ENCODE results near the gene TMTC4.
"Not testable (repeated sequence)": the region's sequence is repeated elsewhere in the genome, so short reads cannot be mapped to it uniquely, and the experiment has no call there.

TMTC4 gene

DNA sequence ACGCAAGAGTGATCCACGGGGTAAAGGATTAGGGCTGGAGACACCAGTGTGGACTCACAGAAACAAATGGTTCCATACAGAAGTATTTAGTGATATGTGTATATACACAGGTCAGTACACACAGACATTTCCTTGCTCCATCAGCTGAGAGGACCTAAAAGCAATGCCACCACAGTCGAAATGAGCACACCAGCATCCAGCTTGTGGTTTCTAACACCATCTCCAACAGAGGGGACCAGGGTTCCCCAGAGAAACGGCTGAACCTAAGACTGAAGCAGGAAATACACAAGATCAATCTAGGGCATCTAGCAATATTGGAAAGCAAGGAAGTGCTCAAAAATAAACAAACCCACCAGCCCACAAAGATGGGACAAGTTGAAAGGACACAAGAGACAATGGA, 93.6 kb downstream of the TMTC4 start:
- H3K4me1 ChIP-seq (ENCODE audit: control insufficient read depth in 1 of 2, insufficient read depth in 1 of 2, low read depth in 1 of 2, low read length in 1 of 2), result no peaks in the 10 kb centered on the region
- no peak overlapping the region for H3K4me3 ChIP-seq (ENCODE audit: low read depth in 1 of 2, low read length in 1 of 2)
- no peaks in the 10 kb centered on the region for H3K27me3 ChIP-seq
- TF ChIP-seq, protein P1, sequence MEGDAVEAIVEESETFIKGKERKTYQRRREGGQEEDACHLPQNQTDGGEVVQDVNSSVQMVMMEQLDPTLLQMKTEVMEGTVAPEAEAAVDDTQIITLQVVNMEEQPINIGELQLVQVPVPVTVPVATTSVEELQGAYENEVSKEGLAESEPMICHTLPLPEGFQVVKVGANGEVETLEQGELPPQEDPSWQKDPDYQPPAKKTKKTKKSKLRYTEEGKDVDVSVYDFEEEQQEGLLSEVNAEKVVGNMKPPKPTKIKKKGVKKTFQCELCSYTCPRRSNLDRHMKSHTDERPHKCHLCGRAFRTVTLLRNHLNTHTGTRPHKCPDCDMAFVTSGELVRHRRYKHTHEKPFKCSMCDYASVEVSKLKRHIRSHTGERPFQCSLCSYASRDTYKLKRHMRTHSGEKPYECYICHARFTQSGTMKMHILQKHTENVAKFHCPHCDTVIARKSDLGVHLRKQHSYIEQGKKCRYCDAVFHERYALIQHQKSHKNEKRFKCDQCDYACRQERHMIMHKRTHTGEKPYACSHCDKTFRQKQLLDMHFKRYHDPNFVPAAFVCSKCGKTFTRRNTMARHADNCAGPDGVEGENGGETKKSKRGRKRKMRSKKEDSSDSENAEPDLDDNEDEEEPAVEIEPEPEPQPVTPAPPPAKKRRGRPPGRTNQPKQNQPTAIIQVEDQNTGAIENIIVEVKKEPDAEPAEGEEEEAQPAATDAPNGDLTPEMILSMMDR (IDR thresholded peaks at IDR 0.05), result no peak
- H3K9me3 ChIP-seq, result no peaks in the 10 kb centered on the region
- no peak overlapping the region for H3K27ac ChIP-seq
- no peaks in the 10 kb centered on the region for H3K36me3 ChIP-seq

DNA sequence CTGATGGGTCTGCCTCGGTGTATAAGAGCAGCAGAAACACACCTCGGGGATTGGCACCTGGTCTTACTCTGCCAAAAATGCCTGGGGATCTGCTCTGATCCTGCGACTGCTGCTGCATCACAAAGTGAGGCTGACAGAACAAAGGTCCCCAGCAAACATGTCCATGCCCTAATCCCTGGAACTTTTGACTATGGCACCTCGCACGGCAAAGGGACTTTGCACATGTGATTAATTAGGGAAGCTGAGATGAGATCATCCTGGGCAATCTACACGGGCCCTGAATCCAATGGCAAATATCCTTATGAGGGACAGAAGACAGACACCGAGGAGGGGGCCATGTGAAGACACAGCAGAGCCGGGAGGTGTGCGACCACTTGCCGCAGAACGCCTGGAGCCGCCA, 94.5 kb downstream of the TMTC4 start:
- no peaks in the 10 kb centered on the region for H3K9me3 ChIP-seq
- H3K36me3 ChIP-seq, result no peaks in the 10 kb centered on the region
- TF ChIP-seq, protein P1 (IDR thresholded peaks at IDR 0.05), result no peak
- H3K4me3 ChIP-seq (ENCODE audit: low read depth in 1 of 2, low read length in 1 of 2), result no peak overlapping the region
- H3K27ac ChIP-seq, result no peak overlapping the region
- no peaks in the 10 kb centered on the region for H3K4me1 ChIP-seq (ENCODE audit: control insufficient read depth in 1 of 2, insufficient read depth in 1 of 2, low read depth in 1 of 2, low read length in 1 of 2)
- H3K27me3 ChIP-seq, result no peaks in the 10 kb centered on the region

DNA sequence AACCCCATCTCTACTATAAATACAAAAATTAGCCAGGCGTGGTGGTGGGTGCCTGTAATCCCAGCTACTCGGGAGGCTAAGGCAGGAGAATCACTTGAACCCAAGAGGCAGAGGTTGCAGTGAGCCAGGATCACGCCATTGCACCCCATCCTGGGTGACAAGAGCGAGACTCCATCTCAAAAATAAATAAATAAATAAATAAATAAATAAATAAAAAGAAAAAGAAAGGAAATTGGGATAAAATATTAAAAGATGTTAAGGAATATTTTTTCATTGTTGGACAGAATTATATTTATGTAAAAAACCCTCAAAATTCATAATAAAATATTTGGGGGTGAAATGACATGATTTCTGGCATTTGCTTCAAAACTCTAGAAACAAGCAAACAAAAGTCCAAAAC, 97.4 kb downstream of the TMTC4 start:
- not testable (repeated sequence) for H3K4me1 ChIP-seq (ENCODE audit: control insufficient read depth in 1 of 2, insufficient read depth in 1 of 2, low read depth in 1 of 2, low read length in 1 of 2); H3K36me3 ChIP-seq; H3K4me3 ChIP-seq (ENCODE audit: low read depth in 1 of 2, low read length in 1 of 2); H3K27ac ChIP-seq; H3K27me3 ChIP-seq; H3K9me3 ChIP-seq

DNA sequence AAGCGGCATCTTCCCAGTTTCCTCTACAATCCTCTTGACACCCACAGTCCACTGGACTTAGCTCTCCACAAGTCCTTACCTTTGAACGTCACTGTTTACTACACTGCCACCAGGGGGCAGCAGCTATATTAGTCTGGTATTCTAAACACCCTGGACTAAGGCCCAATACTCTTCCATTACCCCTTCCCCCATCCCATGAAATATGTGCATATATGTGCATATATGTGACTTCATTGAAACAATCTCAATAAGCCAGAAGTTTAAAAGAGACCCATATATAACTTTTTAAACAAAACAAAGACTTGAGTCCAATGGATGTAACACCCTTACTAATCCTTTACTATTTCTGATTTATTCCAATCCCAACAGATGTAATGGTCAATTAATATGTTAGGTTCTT, 101.5 kb downstream of the TMTC4 start:
- TF ChIP-seq, protein P1 (IDR thresholded peaks at IDR 0.05), result peak; percentile 60
- Histone ChIP-seq H3K27me3 (no peaks in the 10 kb centered on the region), H3K36me3 (no peaks in the 10 kb centered on the region), H3K9me3 (no peaks in the 10 kb centered on the region), H3K27ac (no peak overlapping the region), H3K4me1 (ENCODE audit: control insufficient read depth in 1 of 2, insufficient read depth in 1 of 2, low read depth in 1 of 2, low read length in 1 of 2) (no peaks in the 10 kb centered on the region), H3K4me3 (ENCODE audit: low read depth in 1 of 2, low read length in 1 of 2) (no peak overlapping the region)

DNA sequence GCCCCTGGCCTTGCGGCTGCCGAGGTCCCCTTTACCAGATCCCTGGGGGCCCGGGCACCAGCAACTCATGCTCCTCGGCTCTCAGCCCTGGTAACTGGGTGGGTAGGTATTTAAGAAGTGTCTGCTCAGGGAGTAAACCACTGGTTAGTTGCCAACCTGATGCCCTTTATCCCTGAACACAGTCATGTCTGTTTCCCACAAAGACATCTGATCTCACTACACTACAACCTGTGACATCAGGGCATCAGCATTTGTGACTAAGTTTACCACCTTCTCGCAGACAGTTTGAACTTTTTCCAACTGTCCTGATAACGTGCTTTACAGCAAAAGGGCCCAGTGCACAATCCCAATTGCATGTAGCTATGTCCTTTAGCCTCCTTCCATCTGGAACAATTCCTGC, 108.1 kb downstream of the TMTC4 start:
- H3K4me1 ChIP-seq (ENCODE audit: control insufficient read depth in 1 of 2, insufficient read depth in 1 of 2, low read depth in 1 of 2, low read length in 1 of 2), result no peaks in the 10 kb centered on the region
- TF ChIP-seq, protein P1 (IDR thresholded peaks at IDR 0.05), result no peak
- H3K36me3 ChIP-seq, result no peaks in the 10 kb centered on the region
- H3K27ac ChIP-seq, result no peak overlapping the region
- H3K27me3 ChIP-seq, result no peaks in the 10 kb centered on the region
- H3K4me3 ChIP-seq (ENCODE audit: low read depth in 1 of 2, low read length in 1 of 2), result no peak overlapping the region
- no peaks in the 10 kb centered on the region for H3K9me3 ChIP-seq

DNA sequence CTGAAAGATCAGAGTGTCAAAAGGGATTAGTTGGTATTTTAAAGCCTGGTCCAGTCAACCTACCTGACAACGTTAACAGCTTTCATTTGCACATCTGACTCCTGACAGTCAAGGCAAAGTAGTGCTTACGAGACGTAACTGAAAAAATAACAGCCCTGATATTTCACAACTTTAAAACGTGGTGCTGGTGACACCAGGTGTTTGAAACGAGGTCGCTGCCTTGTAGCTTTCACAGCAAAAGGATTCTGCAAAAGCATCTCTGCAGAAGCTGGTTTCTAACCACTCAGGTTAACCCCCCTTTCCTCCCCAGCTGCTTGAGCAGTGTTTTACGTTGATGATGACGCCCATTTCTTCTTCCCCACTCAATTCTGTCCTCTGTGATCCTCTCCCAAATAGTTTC, 109.3 kb downstream of the TMTC4 start:
- H3K36me3 ChIP-seq, result no peaks in the 10 kb centered on the region
- H3K27ac ChIP-seq, result no peak overlapping the region
- no peaks in the 10 kb centered on the region for H3K9me3 ChIP-seq
- no peaks in the 10 kb centered on the region for H3K4me1 ChIP-seq (ENCODE audit: control insufficient read depth in 1 of 2, insufficient read depth in 1 of 2, low read depth in 1 of 2, low read length in 1 of 2)
- no peak overlapping the region for H3K4me3 ChIP-seq (ENCODE audit: low read depth in 1 of 2, low read length in 1 of 2)
- TF ChIP-seq, protein P1 (IDR thresholded peaks at IDR 0.05), result no peak
- H3K27me3 ChIP-seq, result no peaks in the 10 kb centered on the region
